BE2C (cell line): Measurements from ENCODE around the gene CEP170B.

Experiments
- DNase-seq: peaks from one replicate; pipeline ENCODE4 v3.0.0-alpha.2; 2020
- H3K27me3 ChIP-seq: fragments of 250-450 bp; sonication (Bioruptor Pico); 2 replicates; pipeline ENCODE4 v1.5.1; 2020; ENCODE audit warnings: mild to moderate bottlenecking
- H3K36me3 ChIP-seq: fragments of 250-450 bp; sonication (Bioruptor Pico); 2 replicates; pipeline ENCODE4 v1.5.1; 2020; ENCODE audit warnings: mild to moderate bottlenecking
- H3K4me1 ChIP-seq: fragments of 250-450 bp; sonication (Bioruptor Pico); 2 replicates; pipeline ENCODE4 v1.5.1; 2020
- H3K4me3 ChIP-seq: 2 replicates; pipeline ENCODE4 v1.5.1; 2011; ENCODE audit warnings: low read depth, low read length
- H3K9me3 ChIP-seq: fragments of 250-450 bp; sonication (Bioruptor Pico); 2 replicates; pipeline ENCODE4 v1.5.1; 2020
- CTCF ChIP-seq: IDR thresholded peaks from 2 replicates; pipeline ENCODE4 v1.5.1; 2012; ENCODE audit warnings: mild to moderate bottlenecking, low read depth, low read length

CEP170B gene

DNA sequence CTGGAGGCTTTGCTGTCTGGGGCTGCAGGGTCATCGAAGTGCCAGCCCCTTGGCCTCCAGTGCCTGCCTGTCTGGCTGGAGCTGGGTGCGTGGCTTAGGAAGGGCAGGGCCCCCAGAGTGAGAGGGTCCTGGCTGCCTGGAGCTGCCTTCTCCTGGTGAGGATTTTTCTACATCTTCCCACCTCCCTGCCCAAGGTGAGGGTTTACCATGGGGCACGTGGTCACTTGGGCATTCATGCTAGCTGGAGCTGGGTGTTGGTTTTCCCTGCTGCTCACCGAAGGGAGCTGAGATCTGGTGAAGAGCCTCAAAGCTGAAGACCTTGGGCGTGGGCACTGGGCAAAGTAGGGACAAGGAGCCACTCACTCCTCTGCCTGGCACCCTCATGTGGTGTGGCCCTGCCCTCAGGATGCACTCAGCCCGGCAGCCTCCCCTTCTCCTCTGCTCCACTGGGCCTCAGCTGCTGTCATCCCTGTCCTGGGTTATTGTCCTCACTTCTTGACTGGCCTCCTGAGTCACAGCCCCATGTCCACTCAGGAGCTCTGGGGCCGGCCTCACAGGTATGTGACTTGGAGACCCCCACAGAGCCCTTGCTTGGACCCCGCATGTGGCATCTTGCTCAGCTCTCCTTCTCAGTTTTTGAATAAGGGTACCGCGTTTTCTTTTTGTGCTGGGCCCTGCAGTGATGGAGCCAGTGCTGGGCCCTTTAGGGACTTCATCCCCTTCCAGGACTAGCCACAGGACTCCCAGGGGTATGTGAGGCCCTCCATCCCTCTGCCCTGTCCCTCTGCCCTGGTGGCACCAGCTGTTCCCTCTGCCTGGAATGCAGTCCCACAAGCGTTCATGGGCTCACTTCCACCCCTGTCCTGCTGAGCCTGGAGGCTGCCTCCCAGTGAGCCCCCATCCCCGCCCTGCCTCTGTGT is 1.6 kb downstream of the CEP170B start:
- no peak for DNase-seq
- Histone ChIP-seq H3K4me1 (peaks cover 5% of the 10 kb centered on the region; the same call in 1 of the 2 replicates), H3K36me3 (no peaks in the 10 kb centered on the region), H3K9me3 (no peaks in the 10 kb centered on the region), H3K4me3 (no peak overlapping the region), H3K27me3 (peaks cover 31% of the 10 kb centered on the region)
- TF ChIP-seq CTCF: no peak

DNA sequence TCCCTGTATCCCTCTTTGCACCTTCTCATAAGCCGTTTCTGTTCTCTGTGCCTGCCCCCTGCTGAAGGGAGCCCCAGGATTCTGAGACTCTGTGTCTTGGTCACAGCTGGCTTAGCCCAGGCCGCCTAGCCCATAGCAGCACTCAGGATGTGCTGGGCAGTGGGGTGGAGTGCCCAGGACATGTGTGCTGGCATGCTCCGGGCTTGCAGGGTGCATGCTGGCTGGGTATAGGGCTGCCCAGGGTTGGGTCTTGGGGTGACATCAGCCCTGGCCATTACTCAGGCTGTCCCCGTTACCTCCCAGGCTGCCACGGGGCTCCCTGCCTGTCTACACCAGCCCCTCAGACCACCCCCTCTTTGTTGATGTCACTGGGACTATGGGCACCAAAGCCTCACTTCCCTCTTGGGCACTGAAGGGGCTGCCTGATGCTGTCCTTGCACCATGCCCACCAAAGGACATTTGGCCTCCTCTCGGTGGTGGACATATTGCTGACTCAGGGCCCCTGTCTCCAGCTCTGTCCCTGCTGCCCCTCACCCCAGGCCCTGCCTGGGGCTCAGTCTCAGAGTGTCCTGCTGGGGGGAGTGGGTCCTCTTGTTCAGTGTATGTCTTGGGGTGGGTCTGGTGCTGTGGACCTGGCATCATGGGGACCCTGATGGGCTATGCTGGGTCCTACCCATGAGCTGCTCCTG is 2.4 kb downstream of the CEP170B start:
- H3K36me3 ChIP-seq: no peaks in the 10 kb centered on the region
- H3K9me3 ChIP-seq: no peaks in the 10 kb centered on the region
- TF ChIP-seq CTCF: no peak
- peaks cover 31% of the 10 kb centered on the region for H3K27me3 ChIP-seq
- H3K4me1 ChIP-seq: peaks cover 5% of the 10 kb centered on the region; the same call in 1 of the 2 replicates
- H3K4me3 ChIP-seq: no peak overlapping the region
- DNase-seq: no peak

DNA sequence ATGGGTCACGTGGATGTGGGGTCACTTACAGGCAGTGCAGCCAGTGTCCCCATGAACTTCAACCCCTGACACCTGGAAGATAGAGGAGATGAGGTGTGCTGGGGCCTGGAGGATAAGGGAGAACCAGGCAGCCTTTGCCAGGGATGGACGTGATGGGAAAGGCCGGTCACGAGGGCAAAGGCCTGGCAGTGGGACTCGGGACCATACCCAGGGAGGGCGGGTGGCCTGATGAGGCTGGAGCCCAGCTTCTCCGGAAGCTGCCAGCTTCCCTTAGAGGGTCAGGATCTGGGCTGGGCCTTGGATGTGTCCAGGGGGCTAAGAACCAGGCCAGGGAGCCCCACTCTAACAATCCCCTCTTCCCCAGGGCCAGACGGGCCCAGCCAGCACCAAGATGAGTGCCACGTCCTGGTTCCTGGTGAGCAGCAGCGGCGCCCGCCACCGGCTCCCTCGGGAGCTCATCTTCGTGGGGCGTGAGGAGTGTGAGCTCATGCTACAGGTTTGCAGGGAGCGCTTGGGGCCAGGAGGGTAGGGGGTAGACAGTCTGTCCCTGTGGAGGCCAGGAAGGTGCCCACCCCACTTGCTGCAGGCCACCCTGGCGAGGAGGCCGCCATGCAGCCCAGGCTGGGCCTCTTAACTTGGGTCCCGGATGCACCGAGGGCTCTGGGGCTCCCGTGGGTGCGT is 3.1 kb downstream of the CEP170B start:
- Histone ChIP-seq H3K36me3 (no peaks in the 10 kb centered on the region), H3K27me3 (peaks cover 24% of the 10 kb centered on the region), H3K4me1 (peaks cover 5% of the 10 kb centered on the region; the same call in 1 of the 2 replicates), H3K4me3 (no peak overlapping the region), H3K9me3 (no peaks in the 10 kb centered on the region)
- DNase-seq: peak; percentile 5
- no peak for TF ChIP-seq CTCF

GRCh38 chr14:104868811-104869572 is 3.9 kb downstream of the CEP170B start:
- Histone ChIP-seq H3K9me3 (no peaks in the 10 kb centered on the region), H3K36me3 (no peaks in the 10 kb centered on the region), H3K27me3 (peaks cover 16% of the 10 kb centered on the region), H3K4me3 (no peak overlapping the region), H3K4me1 (peaks cover 5% of the 10 kb centered on the region; the same call in 1 of the 2 replicates)
- TF ChIP-seq CTCF: no peak
- DNase-seq: no peak

- H3K27me3 ChIP-seq: peaks cover 8% of the 10 kb centered on the region
- H3K4me3 ChIP-seq: no peak overlapping the region
- no peaks in the 10 kb centered on the region for H3K9me3 ChIP-seq
- H3K36me3 ChIP-seq: no peaks in the 10 kb centered on the region
- TF ChIP-seq CTCF: no peak
- no peaks in the 10 kb centered on the region for H3K4me1 ChIP-seq
- DNase-seq: no peak
Observed at GRCh38 chr14:104869669-104870367, 4.8 kb downstream of the CEP170B start.
